Activated naive CD4-positive, alpha-beta T cell treated with anti-CD3 and anti-CD28 coated beads, Interleukin-2, amount 50 U/mL, for 16 hours (primary cell): Measurements from ENCODE around the gene NRXN3.

Experiments used
- DNase-seq: peaks from one replicate; pipeline ENCODE4 v3.0.0-alpha.2; 2020

The NRXN3 gene

DNA sequence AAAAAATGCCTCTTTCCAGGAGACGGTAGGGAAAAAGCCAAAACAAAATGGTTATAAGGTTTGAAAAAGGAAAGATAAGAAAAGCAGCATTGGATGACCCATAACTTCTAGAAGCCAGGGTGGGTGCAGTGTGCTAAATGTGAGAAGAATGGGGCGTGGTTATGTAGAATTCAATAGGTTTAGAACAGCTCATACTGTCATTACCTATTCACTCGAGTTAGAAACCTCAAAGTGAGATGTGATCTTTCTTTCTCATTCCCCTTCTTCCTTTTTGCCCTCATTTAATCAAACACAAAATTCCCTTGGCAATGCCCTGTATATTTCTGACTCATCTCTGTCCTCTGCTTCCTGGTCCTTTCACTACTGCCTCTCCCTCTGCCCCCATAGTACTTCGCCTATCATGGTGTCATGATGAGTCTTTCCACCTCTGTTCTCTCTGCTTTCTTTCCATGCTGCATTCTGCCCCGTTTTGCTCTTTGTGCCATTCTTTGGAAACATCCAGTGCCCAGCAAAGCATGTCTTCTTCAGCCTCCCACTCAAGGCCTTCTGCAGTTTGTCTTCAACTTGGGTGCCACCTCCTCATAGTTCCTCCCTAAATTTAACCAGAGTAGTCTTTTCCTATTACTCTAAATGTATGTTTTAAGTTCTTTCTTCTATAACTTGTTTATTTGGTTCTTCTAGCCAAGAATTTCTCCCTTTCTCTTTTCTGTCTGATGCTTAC is 496.3 kb downstream of the NRXN3 start:
- DNase-seq = no peak

DNA sequence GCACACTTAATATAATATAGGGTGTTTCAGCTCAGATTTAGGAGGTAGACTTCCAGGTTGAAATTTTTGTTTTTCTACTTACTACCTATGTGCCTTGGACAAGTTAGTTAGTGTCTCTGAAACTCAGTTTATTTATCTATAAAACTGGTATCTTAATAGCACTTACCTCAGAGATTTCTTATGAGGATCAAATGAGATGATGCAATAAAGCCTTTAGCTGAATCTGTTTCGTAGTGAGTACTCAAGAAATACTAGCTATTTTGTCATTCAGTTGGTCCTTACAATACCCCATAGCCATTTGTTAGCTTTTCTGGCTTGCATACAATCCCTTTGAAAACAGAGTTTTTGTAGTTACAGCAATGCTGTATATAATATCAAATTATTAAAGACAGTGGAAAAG is 497.0 kb downstream of the NRXN3 start:
- no peak for DNase-seq

DNA sequence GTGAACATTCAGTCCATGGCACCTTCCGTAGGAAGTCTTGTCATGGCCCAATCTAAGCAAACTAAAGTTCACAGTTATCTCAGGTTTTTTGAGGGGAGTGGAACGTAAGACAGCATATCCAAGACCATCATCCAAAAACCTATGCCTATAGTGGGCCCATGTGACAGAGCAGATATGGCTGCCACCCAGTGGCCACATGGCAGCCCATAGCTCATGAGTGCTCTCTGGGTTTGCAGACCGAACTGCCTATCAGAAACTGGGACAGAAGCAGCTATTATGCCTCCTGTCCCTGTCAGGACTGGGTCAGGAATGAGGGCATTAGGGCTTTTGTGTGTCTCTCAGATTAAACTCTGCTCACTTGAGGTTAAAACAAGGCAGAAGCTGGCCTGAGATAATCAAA is 503.7 kb downstream of the NRXN3 start:
- DNase-seq = no peak

DNA sequence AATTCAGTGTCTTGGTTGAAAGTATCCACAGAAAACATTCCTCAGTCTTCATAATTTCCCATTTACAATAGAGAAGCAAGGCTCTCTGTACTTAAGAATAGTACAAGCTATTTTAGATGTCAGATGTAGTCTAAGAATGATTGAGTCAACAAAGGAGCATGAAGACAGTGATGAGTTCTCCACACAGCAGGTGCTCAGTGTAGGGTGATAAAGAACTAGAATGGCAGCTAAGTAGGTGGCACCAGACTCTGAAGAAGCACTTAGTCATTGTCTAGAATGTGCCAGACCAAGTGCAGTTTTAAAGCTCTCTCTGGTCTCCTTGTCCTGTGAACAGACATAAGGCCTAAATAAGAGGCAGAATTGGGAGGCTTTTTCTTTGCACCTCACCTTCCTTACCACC is 504.6 kb downstream of the NRXN3 start:
- no peak for DNase-seq

DNA sequence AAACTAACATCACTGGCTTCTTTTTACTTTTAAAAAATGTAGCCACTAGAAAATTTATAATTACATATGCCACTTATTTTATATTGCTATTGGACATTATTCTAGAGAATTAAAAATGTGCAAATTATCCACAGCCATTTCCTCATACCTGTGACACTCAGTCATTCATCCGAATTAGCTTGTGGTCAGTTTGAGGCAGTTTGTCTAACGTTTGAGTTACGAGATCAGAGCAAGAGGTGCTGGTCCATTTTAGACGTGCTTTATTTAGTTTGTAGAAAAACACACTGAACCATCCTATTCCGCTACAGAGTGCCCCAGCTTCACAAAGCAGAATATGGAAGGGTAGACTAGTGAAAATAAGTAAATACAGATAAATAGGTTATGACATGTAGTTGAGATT is 513.0 kb downstream of the NRXN3 start:
- no peak for DNase-seq

DNA sequence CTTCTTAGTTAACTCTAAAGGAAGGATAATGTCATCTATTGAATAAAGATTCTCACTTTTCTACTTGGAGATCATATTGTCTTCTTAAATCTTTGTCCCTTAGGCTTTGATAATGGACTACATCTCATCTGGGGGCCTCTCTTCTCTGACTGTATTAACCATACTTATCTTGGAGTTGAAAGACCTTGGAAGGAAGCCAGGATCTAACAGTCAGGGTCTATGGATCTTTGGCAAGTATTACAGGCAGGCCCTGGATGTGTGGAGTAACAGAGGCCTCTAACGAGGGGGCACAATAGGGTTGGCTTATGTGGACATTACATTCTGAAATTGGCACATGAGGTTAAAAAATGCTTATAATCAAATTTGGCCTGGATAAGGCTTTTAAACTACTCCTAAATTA is 513.8 kb downstream of the NRXN3 start:
- DNase-seq = no peak

DNA sequence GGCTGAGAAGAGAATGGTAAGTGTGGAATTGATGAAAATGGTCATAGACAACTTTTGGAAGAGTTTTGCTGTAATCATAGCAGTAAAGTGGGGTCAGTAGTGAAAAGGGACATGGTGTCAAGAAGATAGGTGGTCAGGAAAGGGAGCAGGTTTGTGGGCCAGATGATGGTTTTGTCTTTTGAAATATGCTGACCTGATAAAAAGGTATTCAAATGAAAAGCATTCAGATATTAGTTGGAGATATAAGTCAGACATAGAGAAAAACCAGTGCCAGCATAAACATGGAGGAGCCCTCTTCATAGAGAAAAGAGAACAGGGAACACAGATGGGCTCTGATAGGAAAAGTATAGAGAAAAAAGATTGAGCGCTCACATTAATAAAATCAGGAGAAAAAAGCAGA is 518.3 kb downstream of the NRXN3 start:
- no peak for DNase-seq

DNA sequence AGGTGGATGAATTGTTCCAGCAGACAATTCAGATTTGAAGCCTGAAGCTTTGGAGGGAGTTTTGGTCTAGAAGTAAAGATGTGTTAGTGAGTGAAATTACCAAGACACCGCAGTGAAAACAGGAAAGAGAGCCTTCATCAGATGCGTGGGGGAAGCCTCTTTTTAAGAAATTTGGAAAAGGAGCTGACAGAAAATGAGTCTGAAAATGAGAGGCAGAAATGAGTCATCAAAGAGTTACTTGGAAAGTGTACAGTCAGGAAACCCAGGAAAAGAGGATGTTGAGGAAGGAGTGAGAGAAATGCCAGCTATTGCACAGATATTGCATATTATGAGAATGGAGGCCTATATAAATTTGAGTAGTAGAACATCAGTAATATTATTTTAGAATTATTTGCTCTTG is 520.7 kb downstream of the NRXN3 start:
- no peak for DNase-seq

DNA sequence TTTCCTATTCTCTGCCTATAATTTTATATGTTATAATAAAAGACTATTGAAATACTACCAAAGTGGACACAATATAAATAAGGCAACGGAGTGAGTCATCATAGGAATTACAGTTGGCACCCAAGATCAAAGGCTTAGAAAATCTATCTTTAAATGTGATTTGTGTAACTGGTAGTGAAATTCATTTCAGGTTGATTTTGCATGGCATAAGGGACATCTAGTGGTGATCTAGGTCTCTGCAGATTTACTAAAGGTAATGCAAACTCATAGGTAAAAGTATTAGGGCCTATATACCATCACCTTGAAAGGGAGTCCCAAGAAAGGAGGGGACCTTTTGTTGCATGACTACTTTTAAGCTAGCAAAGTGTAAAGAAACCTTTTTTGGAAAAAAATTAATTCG is 527.2 kb downstream of the NRXN3 start:
- no peak for DNase-seq

DNA sequence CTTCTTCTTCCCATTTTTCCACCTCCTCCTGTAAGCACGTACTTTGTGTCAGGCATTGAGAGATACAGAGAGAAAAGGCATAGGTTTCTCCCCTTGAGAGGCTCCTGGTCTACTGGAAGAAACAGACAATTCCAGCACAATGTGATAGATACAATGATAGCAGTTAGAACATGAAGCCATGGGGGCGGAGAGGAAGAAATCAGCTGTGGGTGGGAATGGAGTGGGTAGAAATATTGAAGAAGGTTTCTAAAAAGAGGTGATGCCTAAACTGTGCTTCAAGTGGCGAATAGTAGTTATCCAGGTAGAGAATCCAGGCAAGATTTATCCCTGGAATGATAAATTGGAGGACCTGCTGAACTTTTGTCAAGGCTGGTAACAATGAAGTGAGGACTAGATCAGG is 528.8 kb downstream of the NRXN3 start:
- DNase-seq = no peak

DNA sequence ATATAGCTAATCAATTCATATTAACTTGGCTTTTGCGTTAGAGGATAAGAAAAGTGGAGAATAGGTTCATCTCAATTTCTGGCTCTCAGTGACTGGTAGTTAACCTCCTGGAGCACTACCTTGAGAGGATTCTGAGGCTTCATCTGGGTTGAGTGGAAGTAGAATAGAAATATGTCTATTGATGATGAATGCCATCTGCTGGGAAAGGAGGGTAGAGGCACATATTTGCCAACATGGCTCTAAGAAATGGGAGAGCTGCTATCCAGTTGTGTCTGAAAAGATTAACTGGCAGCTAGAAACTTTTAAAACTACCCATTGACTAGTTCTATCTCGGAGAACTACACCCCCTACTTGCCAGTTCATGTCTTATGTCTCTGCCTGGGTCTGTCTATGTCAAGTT is 530.1 kb downstream of the NRXN3 start:
- no peak for DNase-seq

DNA sequence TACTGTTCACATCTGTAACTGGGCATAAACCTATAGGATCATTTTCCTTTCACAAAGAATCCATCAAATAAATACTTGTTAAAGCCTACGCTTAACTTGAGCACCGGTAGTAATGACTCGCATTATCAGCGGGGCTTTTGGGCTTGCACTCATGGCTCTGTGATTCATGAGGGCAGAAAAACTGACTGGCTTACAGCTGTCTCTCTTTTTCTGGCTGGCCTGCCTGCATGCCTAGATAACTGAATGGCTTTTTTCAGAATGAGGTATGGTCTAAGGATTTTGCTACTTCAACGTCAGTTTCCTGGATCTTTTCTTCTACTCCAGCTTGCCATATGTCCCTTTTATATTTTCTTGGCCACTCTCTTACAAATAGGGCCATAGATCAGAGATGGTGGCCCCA is 531.1 kb downstream of the NRXN3 start:
- no peak for DNase-seq

DNA sequence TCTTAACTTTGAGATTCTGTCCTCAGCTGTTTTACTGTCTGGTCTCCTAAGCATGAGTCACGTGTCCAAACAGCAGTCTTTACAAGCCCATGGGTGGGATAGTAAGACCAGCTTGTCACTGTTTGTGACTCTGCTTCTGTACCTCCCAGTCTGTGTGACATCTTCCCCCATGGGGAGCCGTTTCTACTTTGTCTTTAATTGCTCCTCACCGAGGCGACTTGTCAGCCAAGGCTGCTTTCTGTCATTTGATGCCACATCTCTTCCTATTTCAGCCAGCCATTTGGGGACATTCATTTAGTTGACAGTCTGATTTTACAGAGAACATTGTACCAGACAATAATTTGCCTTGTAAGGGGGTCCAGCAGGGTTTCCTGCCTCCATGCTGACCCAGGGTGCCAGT is 534.8 kb downstream of the NRXN3 start:
- DNase-seq = no peak

DNA sequence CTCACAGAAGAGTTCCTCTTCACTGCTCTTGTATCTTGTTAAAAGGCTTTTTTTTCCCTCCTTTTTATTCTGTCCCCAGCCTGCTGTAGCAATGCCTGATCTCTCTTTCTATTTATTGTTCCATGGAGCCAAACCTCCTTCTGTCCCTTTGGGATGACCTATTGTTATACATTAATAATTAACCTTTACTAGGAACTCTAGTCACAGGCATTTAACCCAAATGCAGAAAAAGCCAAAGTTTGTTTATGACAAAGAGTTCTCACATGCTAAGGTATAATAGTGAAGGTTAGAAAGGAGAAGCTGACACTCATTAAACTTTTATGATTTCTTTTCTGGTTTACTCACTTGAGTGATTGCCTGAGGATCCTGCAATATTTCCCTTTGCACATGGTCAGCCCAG is 535.8 kb downstream of the NRXN3 start:
- DNase-seq = no peak

DNA sequence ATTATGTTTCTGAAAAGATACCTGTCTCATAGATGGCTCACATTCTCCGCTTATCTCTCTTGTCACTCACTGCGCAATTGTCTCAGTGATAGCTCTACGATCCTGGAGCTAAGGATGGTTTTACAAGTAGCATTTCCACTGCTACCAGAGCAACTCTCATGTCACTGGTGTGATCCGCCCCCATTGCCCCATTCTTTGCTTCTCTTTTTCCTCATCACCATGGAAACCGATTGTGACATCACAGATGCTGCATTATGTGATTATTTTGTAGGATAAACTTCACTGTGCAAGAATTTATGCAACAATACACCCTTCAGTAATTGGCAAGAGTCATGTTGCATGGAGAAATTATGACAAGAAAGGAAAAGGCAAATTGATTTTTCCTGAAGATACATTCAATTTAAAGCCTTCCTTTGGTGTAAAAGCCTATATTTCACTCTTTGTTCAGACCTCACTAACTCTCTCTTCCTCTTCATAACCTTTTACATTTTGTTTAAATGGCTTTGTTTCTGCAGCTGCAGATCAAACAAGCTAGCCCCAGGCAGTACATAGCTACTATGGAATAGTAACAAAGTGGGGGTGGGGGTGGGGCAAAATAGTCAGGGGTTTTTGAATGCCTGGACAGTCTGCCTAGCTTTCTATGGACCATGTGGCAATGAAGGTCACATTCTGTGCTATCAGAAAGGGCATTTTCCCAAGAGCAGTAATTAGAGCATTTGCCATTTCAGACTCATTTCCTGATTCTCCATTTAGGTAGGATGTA is 539.8 kb downstream of the NRXN3 start:
- no peak for DNase-seq

DNA sequence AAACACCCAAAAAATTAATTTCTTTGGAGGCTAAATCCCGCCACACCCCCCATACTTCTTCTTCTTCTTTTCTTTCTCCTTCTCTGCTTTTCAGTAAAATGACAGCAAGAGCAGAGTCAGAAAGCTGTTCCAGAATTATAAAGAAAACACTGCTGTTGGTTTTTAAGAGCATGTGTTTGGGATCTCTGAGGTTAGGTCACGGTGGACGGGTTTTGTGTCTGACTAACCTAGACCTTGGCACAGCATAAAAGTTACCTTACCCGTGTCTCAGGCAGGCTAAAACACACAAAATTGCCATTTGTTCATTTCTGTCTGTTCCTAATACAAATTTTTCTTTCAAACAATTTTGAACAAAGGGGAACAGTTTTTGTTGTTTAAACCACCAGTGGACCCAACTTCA is 540.8 kb downstream of the NRXN3 start:
- DNase-seq = no peak

DNA sequence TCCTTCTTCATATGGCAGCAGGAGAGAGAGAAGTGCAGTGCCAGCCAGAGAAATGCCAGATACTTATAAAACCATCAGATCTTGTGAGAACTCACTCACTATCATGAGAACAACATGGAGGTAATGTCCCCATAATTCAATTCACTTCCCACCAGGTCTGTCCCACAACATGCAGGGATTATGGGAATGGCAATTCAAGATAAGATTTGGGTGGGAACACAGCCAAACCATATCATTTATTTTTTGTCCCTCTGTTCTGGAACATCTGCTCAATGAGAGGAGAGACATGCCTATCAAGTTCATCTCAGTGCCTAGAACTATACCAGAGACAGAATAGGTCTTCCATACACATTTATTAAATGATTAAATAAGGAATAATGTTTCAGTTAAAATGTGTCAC is 543.5 kb downstream of the NRXN3 start:
- DNase-seq = no peak

DNA sequence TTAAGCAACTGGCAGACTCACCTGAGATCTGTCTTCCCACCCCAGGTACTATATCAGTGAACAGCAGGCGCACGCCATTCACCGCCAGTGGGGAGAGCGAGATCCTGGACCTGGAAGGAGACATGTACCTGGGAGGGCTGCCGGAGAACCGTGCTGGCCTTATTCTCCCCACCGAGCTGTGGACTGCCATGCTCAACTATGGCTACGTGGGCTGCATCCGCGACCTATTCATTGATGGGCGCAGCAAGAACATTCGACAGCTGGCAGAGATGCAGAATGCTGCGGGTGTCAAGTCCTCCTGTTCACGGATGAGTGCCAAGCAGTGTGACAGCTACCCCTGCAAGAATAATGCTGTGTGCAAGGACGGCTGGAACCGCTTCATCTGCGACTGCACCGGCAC is 544.5 kb downstream of the NRXN3 start:
- DNase-seq = no peak

DNA sequence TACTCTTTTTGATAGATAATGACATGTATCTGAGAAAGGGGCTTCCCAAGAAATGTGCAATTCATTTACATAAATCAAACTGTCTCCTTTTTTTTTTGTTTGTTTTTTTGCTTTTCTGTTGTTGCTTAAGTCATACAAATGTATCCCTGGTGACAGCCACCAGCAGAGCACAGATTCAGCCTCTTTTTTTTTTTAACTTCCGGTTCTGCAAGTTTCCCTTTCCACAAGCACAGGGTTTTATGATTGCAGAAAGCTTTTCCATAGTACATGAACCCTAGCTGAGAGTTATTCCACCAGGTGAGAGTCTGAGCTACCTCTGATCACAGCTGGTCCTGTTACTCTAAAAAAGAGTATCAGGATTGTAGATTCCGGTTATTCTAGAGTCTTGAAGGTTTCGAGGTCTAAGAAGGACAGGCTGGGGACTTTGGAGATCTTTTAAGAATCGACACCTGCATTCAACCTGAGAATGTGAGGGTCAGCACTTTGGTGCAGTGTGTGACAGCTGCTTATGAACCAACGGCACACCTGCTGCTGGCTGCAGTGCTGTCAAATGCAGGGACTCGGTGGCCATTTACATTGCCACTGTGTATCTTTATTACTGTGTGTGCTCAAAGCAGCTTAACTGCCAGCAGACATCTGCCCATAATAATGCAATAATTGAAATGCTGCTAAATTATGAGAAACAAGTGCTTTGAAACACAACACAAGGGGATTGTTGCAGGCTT is 551.7 kb downstream of the NRXN3 start:
- no peak for DNase-seq

DNA sequence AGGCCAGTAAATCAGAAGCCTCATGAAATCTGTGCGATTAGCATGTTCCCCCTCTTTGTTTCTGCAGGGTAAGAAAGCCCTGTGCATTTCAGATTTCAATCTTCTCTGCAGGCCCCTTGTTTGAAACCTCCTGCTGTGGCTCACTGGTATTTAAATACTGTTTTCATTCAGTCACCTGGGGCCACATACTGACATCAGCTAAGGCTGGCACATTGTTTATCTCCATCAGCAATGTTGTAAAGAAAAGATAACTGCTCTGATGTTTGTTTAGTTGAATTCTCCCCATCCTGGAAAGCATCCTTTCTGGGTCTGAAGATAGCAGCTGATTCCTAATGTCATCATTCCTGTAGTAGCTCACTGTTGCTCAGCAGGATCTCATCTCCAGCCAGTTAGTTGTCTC is 554.9 kb downstream of the NRXN3 start:
- DNase-seq = no peak

DNA sequence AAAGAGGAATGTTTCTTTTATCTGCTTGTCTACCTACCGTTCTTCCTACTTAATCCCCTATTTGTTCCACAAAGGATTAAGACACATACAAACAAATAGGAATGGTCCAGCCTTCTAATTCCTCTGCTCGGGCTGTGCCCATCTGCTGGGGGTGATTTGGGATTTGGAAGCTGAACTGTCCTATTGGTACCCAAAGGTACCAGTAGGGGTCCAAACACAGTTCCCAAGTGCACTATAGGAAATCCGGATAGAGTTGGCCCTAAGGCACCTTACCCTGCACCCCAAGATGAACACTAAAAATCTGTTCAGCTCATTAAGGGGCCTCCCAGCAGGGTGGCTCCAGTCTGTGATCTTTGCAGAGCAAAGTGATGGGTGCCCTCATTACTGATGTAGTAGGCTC is 566.9 kb downstream of the NRXN3 start:
- DNase-seq = no peak

DNA sequence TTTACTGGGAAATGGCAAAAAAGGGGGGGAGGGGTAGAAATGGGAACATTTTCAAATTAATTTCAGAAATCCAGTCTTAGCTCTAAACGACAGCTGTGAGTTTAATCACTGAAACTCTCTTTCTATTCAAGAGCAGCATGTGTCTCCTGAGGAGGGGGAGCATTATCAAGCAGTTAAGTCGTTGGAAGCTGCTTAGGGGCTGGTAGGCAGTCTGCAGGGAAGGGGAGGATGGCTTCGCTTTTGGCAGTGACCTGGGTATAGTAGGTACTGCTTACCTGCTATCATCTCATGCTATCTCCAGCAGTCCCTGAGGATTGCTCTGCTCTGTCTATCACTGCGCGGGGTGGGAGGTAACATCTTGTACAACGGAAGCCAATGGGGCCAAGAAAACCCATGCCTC is 567.4 kb downstream of the NRXN3 start:
- DNase-seq = no peak

DNA sequence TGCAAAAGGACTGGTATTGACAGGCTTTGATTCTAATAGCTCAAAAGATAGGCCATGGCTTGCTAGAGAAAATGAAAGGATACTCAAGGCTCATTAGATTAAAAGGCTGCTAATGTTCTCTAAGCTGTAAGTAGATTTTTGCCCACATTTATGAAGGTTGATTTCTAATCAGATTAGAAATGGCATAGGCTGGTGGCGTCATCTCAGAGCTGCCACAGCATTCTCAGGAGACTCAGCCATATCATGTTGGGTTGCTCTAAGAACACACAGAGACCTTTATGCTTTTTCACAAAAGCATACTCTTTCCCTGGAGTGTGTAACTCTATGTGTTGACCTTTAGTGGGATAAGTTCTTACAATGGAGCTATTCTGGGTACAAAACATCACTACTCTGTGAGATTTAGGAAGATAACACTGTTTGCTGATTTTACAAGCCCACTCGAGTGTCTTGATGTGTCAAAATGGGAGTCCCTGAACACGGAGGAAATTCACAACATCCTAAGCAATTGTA is 576.0 kb downstream of the NRXN3 start:
- no peak for DNase-seq

DNA sequence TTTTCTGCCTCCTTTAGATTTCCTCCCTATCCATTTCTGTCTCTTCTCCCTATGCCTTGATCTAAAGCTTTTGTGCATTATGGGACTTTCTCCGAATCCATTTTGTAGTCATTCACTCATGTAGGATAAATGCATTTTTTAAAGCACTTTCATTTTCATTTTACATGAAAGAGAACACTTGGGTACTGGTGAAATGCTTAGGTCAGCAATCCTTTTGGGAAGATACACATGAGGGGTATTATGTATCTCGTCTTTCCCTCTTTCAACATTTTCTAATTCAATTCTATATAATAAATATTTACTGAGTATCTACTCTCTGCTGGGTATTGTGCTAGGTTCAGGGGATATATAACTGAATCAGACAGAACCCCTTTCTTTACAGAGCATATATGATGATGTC is 577.6 kb downstream of the NRXN3 start:
- no peak for DNase-seq
